Gastrocnemius medialis (tissue), 4 donors: ENCODE data around the gene ANKMY1. TPM values are rescaled to one million over a fixed set of nuclear protein-coding genes. Genes with fewer than 3 reads are reported as not detected.

Experiments
- ATAC-seq, 2 donors: fragments of 150-250 bp; one replicate each; pipeline ENCODE4 v1.9.1; 2016
- DNase-seq, 2 donors: peaks; one replicate each; pipeline ENCODE4 v3.0.0-alpha.2; 2019
- H3K27ac ChIP-seq, 4 donors: fragments of 200-600 bp; sonication (generic); 1 replicate in 1 of 4; 2 replicates in 3 of 4; pipeline ENCODE4 v1.5.1; 2016 to 2018; ENCODE audit warnings: mild to moderate bottlenecking in 2 of 4, moderate library complexity in 1 of 4
- H3K27me3 ChIP-seq, 3 donors: fragments of 200-600 bp; sonication (generic) in 2 of 3; 1 replicate in 1 of 3; 2 replicates in 2 of 3; pipeline versions ENCODE4 v1.5.1 to v1.6.0; 2016 to 2019; ENCODE audit warnings: mild to moderate bottlenecking in 1 of 3, moderate library complexity in 1 of 3
- H3K36me3 ChIP-seq, 2 donors: fragments of 200-600 bp; sonication (generic) in 1 of 2; one replicate each; pipeline ENCODE4 v1.5.1; 2017 to 2018
- H3K4me1 ChIP-seq, 2 donors: fragments of 200-600 bp; sonication (generic) in 1 of 2; one replicate each; pipeline ENCODE4 v1.5.1; 2016 to 2017; ENCODE audit warnings: mild to moderate bottlenecking in 2 of 2
- H3K4me3 ChIP-seq, 4 donors: fragments of 200-600 bp; sonication (generic) in 3 of 4; 1 replicate in 1 of 4; 2 replicates in 3 of 4; pipeline ENCODE4 v1.5.1; 2016 to 2019; ENCODE audit warnings: mild to moderate bottlenecking in 2 of 4
- H3K9me3 ChIP-seq, 3 donors: fragments of 200-600 bp; sonication (generic) in 2 of 3; 1 replicate in 1 of 3; 2 replicates in 2 of 3; pipeline ENCODE4 v1.5.1; 2016 to 2019
- POLR2A ChIP-seq, 2 donors: fragments of 450-650 bp; IDR thresholded peaks; one replicate each; pipeline ENCODE4 v1.6.1; 2017; ENCODE audit warnings: antibody characterized with exemption in 2 of 2, mild to moderate bottlenecking in 2 of 2, moderate library complexity in 2 of 2
- in situ Hi-C, 4 donors: fragments of 200-750 bp; cut with MboI; loops; one replicate each; pipeline versions ENCODE4 v1.15.0 to v1.8.0; 2017; ENCODE audit warnings: low sequenced_read_pairs in 4 of 4
- intact Hi-C: fragments of 100-400 bp; cut with DNase I; formaldehyde crosslinking; loops from one replicate; pipeline ENCODE4 v1.15.1; 2023; ENCODE audit warnings: low total_unique reads
- total RNA-seq, 4 donors: library from RNA; depleted of rRNA; stranded (reverse); fragments of >200 nt; gene quantifications; one replicate each; pipeline versions ENCODE4 v1.1.0 to v1.2.3, GENCODE V29; 2016
- TF ChIP-seq, protein P1 (sequence below), 5 experiments: fragments of 450-650 bp in 3 of 5; fragments of 200-600 bp in 2 of 5; sonication (generic) in 2 of 5; IDR thresholded peaks in 4 of 5; conservative IDR thresholded peaks in 1 of 5; 1 replicate in 4 of 5; 2 replicates in 1 of 5; pipeline ENCODE4 v1.5.1; 2016 to 2019; ENCODE audit warnings: antibody characterized with exemption in 5 of 5, mild to moderate bottlenecking in 3 of 5, moderate library complexity in 3 of 5

The ANKMY1 gene
- total RNA-seq, 4 donors from 2014 or later, result 3.3 to 9.0 (median 5.6) TPM

DNA sequence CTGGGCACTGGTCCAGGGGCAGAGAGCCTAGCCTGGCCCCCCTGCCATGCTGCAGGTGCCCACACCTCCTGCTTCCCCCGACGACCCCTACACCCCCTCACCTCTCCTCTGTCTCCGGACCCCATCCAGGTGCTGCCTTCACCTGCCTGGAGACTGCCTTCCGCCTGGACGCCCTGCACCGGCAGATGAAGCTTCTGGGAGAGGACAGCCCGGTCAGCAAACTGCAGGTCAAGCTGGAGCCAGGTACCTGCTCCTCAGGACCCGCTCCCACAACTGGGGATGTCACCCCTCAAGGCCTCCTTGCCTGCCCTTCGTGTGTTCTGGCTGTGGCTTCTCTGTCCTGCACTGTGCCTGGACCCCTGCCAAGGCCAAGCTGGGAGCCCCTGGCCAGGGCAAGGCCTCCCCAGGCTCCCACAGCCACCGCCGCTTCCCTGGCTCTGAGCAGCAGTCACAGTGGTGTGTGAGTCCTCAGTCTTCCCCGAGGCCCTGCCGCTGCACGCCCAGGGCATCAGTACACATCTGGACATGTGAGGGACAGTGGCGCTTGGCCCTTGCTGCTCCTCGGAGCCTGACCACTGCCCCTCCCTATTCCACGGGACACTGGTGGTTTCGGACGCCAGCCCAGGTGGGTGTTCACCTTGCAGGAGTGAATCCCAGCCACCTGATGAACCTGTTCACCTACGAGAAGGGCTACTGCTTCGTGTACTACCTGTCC lies 16.8 kb upstream of the ANKMY1 start:
- Histone ChIP-seq H3K4me1 (peaks cover 9 to 12% of the 10 kb centered on the region in 2 donors), H3K4me3 (no peak overlapping the region), H3K9me3 (no peaks in the 10 kb centered on the region), H3K27me3 (no peaks in the 10 kb centered on the region), H3K36me3 (peaks cover 0 to 40% of the 10 kb centered on the region in 2 donors), H3K27ac (no peak overlapping the region)
- ATAC-seq, result no peak
- no peak for DNase-seq
- TF ChIP-seq, protein P1, sequence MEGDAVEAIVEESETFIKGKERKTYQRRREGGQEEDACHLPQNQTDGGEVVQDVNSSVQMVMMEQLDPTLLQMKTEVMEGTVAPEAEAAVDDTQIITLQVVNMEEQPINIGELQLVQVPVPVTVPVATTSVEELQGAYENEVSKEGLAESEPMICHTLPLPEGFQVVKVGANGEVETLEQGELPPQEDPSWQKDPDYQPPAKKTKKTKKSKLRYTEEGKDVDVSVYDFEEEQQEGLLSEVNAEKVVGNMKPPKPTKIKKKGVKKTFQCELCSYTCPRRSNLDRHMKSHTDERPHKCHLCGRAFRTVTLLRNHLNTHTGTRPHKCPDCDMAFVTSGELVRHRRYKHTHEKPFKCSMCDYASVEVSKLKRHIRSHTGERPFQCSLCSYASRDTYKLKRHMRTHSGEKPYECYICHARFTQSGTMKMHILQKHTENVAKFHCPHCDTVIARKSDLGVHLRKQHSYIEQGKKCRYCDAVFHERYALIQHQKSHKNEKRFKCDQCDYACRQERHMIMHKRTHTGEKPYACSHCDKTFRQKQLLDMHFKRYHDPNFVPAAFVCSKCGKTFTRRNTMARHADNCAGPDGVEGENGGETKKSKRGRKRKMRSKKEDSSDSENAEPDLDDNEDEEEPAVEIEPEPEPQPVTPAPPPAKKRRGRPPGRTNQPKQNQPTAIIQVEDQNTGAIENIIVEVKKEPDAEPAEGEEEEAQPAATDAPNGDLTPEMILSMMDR (IDR thresholded peaks at IDR 0.05 in 4 of 5, conservative IDR thresholded peaks at IDR 0.05 in 1 of 5), result no peak
- TF ChIP-seq POLR2A (IDR thresholded peaks at IDR 0.05), result no peak
- intact Hi-C loops (no loop called here), in situ Hi-C loops (no loop called here)

- H3K9me3 ChIP-seq, result no peaks in the 10 kb centered on the region
- in situ Hi-C loops, result no loop called here
Measured at GRCh38 chr2:240573516-240574385, 16.0 kb upstream of the ANKMY1 start.

GRCh38 chr2:240573071-240573515 lies 15.3 kb upstream of the ANKMY1 start:
- DNase-seq (peak in 1 of 2 donors; percentile 7), ATAC-seq (no peak)
- H3K27me3 ChIP-seq, result no peaks in the 10 kb centered on the region
- no peak overlapping the region for H3K27ac ChIP-seq
- H3K36me3 ChIP-seq, result peaks cover 0 to 38% of the 10 kb centered on the region in 2 donors
- intact Hi-C loops, result no loop called here
- in situ Hi-C loops, result no loop called here
- H3K4me3 ChIP-seq, result no peak overlapping the region
- H3K4me1 ChIP-seq, result peaks cover 13 to 16% of the 10 kb centered on the region in 2 donors
- no peaks in the 10 kb centered on the region for H3K9me3 ChIP-seq
- TF ChIP-seq POLR2A (IDR thresholded peaks at IDR 0.05), result no peak
- TF ChIP-seq, protein P1 (IDR thresholded peaks at IDR 0.05 in 4 of 5, conservative IDR thresholded peaks at IDR 0.05 in 1 of 5), result no peak

More at GRCh38 chr2:240573516-240574385, 16.0 kb upstream of the ANKMY1 start:
- Histone ChIP-seq H3K27me3 (no peaks in the 10 kb centered on the region), H3K36me3 (peaks cover 0 to 40% of the 10 kb centered on the region in 2 donors), H3K4me3 (no peak overlapping the region), H3K27ac (no peak overlapping the region), H3K4me1 (peaks cover 13 to 16% of the 10 kb centered on the region in 2 donors)
- TF ChIP-seq POLR2A (IDR thresholded peaks at IDR 0.05), result no peak
- TF ChIP-seq, protein P1 (IDR thresholded peaks at IDR 0.05 in 4 of 5, conservative IDR thresholded peaks at IDR 0.05 in 1 of 5), result no peak
- intact Hi-C loops, result no loop called here
- DNase-seq (no peak), ATAC-seq (no peak)

DNA sequence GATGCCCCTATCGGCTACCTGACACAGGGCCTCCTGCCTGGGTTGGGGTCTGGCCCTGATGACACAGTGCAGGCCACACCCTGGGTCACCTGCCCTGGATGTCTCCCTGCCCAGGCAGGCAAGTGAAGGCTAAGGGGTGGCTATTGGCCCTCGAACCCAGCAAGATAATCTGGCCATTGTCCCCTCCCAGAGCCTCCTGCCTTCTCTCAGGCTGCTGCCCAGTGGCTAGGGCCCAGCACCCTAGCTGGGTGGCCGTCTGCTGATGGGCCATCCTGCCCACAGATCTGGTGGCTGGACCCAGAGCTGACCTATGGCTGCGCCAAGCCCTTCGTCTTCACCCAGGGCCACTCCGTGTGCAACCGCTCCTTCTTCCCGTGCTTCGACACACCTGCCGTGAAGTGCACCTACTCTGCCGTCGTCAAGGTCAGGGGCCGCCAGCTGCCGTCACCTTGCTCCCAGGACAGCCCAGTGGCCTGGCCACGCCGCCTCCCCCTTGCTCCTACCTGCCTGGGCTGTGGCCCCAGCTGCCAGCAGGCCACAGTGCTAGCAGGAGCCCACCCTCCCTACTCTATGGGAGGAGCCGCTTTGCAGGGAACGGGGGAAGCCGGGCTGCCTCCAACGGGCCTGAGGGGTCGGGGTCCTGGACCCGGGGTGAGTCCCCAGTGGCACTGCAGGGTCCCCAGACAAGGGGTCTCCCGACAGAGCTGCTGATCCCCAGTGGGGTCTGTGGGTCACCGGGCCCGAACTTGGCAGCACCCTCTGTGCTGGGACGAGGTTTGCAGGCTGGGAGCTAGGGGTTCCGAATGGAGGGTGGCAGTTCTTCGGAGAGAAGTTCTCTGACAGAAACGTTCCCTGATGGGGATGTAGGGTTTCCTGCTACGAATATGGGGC lies 14.6 kb upstream of the ANKMY1 start:
- H3K4me3 ChIP-seq, result no peak overlapping the region
- DNase-seq (peak in 1 of 2 donors; percentile 8), ATAC-seq (no peak)
- in situ Hi-C loops, result no loop called here
- no peaks in the 10 kb centered on the region for H3K9me3 ChIP-seq
- intact Hi-C loops, result no loop called here
- H3K27me3 ChIP-seq, result no peaks in the 10 kb centered on the region
- H3K27ac ChIP-seq, result no peak overlapping the region
- peaks cover 0 to 32% of the 10 kb centered on the region in 2 donors for H3K36me3 ChIP-seq
- peaks cover 16 to 20% of the 10 kb centered on the region in 2 donors for H3K4me1 ChIP-seq
- TF ChIP-seq, protein P1 (IDR thresholded peaks at IDR 0.05 in 4 of 5, conservative IDR thresholded peaks at IDR 0.05 in 1 of 5), result no peak
- TF ChIP-seq POLR2A (IDR thresholded peaks at IDR 0.05), result no peak
